HG02798 (cell line): Measurements from ENCODE around the gene FCAMR.
A peak's percentile ranks its signal among the peaks of the same experiment; 100 is the strongest.

Source experiments
- ATAC-seq: cut with Tn5 transposase; IDR thresholded peaks from one replicate; pipeline ENCODE4 v1.9.1; 2021; ENCODE audit warnings: mild to moderate bottlenecking; ENCODE audit not compliant: unreplicated experiment, poor library complexity

Gene FCAMR, protein sequence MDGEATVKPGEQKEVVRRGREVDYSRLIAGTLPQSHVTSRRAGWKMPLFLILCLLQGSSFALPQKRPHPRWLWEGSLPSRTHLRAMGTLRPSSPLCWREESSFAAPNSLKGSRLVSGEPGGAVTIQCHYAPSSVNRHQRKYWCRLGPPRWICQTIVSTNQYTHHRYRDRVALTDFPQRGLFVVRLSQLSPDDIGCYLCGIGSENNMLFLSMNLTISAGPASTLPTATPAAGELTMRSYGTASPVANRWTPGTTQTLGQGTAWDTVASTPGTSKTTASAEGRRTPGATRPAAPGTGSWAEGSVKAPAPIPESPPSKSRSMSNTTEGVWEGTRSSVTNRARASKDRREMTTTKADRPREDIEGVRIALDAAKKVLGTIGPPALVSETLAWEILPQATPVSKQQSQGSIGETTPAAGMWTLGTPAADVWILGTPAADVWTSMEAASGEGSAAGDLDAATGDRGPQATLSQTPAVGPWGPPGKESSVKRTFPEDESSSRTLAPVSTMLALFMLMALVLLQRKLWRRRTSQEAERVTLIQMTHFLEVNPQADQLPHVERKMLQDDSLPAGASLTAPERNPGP

DNA sequence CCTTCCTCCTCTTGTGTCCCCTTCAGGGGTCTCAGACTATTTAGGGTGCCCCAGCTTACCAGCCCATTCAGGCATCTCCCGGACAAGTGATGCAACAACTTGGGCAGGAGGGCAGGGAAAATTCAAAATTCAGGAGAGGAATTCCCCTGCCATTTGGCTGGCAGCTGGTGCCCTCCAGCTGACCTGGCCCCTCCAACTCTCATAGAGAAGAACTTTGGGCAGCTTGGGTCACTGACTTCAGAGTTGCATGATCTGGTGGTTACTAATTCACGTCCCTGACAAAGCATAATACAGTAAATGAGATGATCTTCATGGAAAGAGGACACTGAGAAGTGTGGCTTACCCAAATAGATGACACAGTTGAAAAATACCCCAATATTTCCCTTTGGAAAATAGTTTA is at the start of gene FCAMR:
TSS of gene FCAMR (minus strand) at position 15 of the 400 bp plus-strand sequence. CDS start 335 bp downstream, outside the sequence.
- ATAC-seq: no peak

DNA sequence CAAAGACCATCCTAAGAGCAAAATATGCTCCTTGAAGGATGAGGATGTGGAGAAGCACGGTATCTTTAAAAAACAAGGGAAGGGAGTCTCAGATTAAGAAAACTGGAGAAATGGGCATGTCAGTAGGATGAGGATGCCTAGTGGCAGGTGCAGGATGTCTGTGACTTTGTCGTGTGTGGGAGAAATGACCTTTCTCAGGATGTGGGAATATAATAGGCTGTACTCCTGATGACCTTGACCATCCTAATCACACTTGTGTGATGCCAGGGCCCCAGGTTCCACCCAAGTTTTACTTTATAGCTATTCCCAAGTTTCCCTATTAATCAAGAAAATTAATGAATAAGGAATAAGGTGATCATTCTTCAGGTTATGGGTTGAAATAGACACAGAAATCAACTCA is 49.4 kb upstream of the FCAMR start:
- no peak for ATAC-seq

DNA sequence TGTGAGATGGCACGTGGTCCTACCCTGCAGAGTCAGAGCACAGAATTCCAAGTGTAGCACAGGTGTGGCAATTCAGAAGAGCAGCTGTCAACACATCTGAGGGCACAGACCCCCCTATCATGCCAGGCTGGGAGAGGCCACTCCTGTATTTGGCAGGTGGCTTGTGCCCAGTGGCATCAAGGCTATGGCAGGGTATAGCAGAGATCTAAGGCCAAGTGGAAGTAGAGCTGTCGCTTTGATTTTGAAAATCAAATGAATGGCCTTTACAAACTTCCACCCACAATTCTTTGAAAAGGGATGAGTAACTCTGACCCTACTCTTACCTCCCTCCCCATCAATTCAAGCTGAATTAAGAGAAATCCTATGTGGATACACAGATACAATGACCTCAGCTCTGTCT is 48.9 kb upstream of the FCAMR start:
- ATAC-seq: no peak

DNA sequence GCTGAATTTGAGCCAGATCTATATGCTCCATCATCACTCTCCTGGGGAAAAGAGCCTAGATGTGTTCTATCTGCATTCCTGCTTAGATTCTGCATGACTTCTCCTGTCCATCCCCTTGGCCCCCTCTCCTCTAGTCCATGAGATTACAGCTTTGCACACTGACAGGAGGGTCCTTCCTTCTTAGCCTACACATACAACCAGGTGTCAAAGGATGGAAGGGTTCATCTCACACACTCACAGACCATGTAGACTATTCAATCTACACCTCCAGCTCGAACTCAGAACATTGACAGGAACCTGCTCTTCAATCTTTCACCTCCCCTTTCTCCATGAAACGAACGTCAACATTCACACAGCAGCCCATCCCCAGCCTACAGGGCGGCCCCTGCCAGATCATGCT is 48.4 kb upstream of the FCAMR start:
- no peak for ATAC-seq

DNA sequence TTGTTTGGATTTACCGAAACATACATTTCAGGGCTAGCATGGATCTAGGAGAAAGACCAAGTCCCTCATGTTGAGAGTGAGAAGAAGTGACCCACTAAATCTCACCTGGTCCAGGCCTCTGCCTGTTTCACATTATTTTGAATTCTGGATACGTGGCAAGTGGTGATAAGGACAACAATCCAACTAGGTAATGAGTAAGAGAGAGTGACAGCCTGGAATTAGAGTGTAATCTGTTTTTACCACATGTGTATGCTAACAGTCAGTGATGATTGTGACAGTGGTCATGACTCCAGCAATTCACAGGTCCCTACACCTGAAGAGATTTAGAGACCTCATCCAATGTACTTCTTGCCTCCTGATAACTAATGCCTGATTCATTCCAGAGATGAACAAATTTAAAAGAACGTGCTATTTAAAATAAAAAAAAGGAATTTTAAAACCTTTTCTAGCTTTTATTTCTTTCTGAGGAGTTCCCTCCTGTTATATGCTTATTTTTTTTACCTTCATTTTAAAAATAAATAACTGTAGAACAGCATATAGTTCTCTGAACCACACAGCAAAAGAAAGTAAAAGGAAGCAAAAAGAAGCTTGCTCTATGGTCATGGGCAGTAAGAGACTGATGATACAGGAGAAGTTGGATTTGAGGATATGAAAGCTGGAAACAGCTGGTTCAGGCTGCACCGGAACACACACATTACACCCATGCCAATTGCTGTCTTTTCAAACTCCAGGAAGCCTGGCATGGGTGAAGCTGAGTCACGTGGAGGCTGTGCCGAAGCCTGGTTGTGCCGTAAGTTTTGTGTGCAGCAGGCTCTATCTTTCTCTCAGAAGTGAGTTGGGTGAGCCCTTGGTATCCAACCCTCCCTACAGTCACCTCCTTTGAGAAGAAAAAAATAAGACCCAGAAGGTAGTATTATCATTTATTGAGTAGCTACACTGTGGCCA is 47.6 kb upstream of the FCAMR start:
- no peak for ATAC-seq

DNA sequence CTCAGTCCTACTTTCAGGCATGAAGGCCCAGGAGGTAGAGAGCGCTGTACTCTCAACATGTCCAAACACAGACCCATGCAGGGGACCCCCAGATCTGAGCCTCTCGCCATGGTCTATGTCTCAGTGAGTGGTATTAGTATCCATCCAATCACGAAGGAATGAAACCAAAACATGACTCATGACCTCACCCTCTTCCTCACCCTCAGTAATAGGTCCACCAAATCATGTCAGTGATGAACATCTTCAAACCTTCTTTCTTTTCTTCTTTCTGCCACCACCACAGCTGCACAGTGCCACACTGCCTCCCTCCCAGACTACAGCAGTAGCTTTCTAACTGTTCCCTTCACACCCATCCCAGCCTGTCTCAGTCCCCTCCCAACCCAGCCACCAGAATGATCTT is 45.5 kb upstream of the FCAMR start:
- ATAC-seq: no peak

DNA sequence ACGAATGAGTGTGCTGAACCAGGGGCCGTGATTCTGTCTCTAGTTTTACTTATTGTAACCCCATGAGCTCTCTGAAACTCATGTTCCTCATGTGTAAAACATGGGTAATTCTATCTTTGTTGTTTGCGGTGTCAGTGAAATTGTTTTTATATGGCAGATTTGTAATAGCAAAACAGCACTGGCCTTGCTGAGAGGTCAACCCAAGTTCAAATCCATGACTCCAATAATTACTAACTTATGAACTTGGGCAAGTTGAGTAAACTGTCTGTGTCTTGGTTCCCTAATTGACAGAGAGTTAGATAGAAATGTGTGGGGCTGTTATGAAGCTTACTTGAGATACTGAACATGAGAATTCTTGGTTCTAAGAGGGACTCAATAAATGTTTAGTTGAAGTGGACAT is 44.5 kb upstream of the FCAMR start:
- no peak for ATAC-seq

DNA sequence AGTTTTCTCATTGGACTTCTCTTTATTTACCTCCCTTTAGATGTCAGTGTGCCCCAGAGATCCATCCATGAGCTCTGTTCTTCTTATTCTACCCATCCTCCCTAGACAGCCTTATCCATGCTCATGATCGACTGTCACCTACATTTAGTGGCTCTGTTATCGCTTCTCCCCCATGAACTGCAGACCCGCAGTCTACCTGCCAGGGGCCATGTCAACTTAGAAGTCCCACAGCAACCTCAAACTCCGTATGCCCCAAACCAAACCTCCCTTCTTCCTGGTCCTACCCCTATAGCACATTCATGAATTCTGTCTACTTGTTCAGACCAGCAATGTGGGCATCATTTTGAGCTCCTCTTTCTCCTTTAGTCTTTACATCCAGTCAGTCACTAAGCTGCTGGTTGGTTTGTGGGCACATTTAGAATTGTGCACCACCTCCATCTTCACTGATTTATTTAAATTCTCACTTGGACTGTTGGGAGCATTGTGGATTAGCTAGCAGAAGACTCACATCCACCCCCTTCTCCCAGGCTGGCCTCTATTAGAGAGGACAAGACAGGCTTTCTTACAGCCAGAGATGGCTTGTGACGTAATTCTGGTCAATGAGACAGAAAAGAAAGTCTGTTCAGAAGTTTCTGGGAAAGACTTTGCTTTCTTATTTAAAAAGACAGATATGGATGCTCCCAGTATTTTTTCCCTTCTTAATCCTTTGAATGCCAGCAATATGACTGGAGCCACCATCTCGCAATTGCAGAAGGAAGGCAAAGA is 43.2 kb upstream of the FCAMR start:
- no peak for ATAC-seq

DNA sequence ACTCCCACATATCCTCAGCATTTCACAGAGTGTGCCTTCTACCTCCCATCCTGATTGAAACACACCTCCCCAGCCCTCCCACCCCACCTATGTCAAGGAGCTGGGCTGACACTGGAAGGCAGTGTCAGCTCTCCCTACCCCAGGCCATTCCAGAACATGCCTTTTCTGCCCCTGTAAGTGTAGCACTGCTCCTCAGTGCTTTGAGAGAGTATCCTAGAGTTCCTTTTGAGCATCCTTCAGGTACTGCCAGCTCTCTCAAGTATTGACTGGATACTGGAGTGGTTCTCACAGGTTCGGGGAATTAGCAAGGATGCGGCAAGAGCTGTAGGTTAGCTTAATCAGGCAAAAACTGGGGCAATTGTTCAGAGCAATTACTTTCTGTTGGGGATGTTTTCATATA is 40.5 kb upstream of the FCAMR start:
- ATAC-seq: no peak

DNA sequence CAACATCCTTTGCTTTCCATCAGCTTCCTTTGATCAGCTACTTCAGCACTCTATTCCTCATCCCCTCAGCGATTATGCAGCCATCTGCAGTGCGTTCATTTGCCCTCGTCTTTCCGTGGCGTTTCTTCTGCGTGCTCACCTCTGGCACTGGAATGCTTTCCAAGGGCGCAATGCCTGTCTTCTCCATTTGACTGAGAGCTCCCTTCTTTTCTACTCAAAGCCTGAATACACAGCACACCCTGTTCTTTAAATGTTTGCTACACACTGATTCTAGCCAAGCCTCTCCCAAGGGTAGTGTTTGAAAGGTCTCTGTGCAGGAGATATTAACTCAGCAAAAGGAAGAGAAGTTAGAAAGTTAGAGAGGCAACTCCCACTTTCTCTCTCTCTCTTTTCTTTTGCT is 39.7 kb upstream of the FCAMR start:
- ATAC-seq: no peak

DNA sequence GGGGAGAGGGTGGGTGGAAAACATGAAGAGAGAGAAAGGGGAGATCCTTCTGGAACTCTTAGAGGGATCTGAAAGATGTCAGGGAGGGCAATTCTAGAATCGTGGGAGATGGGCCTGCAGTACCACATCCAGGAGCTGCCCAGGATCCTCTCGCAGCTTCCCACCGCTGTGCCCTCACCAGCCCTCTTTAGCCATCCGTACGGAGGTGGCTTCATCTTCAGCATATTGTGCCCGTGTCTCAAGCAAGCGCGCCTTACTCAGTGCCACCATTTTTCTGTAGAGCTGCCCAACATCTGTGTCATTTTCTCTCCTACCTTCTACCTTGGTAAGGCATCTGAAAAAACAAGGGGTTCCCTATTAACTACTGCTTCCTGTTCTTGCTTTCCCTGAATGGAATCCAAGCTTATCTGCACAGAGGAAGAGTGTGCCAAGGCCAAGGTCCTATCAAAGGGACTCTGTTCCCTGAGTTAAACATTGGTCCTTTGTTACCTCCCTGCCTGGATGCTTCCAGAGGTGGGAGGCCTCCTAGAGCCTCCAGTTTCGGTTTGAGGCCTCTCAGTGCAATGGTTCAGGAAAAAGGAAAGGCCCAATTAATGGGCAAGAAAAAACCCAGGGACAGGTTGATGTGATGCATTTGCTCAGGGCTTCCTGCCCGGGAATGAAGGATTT is 39.1 kb upstream of the FCAMR start:
- no peak for ATAC-seq

DNA sequence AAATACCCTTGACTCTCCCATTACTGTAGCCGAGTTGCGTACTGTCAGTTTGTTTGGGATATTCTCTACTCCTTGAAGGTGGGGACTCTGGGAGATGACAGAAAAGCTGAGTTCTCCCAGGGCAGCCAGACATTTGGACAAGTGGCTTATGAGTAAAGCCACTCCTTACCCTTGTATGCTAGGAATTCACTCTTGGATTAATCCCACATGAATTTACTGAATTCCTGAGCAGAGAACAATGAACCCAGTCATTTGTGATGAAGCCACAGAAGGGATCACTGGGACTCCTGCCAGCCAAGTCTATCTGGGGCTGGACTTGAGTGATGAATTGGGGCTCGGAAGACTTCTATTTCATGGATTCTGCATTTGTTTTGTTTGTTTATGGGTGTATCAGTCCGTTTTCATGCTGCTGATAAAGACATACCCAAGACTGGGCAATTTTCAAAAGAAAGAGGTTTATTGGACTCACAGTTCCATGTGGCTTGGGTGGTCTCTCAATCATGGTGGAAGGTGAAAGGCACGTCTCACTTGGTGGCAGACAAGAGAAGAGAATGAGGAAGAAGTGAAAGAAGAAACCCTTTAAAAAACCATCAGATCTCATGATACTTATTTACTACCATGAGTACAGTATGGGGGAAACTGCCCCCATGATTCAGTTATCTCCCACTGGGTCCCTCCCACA is 37.2 kb upstream of the FCAMR start:
- no peak for ATAC-seq

DNA sequence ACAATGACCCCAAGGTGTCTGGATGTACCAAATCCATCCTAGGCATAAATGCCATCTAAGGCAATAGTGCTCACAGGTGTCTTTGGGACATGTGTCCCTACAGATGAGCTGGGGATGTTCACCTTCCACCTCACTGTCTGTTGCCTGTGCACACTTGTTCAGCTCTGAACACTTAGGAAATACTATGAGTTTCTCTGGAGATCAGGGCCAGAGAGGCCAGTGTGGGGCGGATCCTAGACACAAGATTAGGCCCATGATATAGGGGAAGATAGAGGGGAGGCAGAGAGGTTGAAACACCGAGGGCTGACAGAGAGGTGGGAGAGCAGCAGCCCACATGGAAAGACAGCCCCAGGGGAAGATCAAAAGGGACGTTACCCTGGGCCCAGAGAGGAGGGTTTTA is 36.7 kb upstream of the FCAMR start:
- ATAC-seq: no peak

DNA sequence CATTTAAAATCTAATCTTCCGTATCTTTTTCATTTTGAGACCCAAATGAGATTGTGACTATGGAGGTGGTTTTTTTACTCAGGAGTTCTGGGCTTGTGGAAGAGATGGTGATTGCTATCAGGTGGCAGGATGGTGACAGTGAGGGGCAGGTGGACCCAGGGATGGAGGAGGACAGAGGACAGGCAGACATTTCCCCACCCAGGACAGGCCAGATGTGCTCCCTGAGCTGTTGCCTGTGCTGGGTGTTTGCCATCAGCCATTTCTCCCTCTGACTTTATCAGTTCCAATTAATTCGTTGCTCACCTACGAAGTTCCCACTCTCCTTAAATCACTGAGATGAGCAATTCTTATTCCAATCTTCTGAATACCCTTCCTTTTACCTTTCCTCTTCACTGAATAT is 35.8 kb upstream of the FCAMR start:
- ATAC-seq: no peak

DNA sequence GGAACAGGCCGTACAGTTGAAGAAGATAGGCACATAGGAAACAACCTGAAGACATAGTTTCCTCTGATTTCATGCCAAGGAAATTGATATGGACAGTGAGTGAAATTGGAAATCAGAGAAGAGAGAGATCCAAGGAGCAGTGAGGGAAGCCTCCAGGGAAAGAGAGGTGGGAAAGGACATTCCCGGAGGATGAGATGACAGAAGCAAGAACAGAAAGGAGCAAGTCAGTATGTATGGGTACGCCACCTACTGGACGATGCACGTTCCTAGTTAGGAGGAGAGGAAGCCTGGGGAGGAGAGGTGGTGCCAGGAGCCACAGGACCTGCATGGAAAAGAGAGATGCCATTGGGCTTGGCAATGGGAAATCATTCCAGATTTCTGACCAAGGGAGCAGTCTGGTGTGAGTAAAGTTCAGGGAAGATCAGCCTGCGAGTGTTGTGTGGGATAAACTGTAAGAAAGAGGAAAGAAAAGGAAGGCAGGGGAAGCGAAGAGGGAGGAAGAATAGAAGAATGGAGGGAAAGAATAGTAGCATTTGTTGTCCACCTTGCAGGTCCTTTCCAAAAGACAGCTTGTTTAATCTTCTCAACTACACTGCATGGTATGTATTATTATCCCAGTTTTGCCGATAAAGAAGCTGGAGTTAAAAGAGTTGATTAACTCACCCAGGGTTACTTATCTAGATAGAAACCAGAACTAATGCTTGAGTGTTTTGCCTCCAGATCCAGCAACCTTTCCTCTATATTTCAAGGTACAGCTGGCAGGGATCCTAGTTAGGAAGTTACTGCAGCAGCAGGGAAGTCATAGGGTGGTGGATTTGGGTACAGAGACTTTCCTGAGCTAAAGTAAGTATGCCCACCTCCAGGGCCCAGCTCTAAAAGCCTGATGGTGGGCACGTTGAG is 34.9 kb upstream of the FCAMR start:
- ATAC-seq: peak; percentile 48

DNA sequence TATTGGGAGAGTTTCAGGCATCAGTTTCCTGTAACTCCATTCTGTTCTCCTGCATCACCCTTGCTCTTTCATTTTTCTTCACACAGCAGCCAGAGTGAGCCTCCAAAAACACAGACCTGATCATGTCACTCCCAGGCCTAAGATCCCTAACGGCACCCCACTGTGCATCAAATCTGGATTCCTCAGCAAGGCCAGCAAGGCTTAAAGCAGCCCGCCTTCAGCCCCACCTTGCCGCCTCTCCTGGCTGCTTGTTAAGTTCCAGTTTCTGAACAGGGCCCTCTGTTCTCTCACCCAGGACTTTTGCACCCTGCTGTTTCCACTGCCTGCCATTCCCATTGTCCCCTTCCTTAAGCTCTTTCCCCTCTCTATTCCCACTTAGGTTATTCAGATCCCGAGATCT is 33.0 kb upstream of the FCAMR start:
- ATAC-seq: no peak

DNA sequence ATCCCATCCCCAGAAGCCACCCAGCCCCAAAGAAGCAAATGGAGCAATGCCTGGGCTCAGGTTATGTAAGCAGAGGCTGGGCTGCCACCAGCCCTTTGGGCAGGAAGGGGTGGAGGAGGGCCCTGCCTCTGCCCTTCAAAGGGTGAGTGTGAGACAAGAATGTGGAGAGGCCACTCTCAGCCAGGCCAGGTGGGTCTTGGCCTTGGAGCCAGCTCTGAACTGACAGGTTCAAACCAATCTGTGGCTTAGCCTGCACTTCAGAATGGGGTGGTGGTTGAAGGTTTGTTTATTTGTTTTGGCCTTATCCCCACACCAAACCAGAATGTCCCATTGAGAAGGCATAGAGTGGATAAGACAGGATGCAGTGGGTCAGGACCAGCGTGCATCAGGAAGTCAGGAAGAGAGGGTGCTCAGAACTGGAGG is 32.5 kb upstream of the FCAMR start:
- no peak for ATAC-seq
